Chondrocyte (in vitro differentiated cells): ENCODE measurements around the gene SPANXN5. TPM values are rescaled to one million over a fixed set of nuclear protein-coding genes. Genes with fewer than 3 reads are reported as not detected.
"Not testable (repeated sequence)": the region's sequence is repeated elsewhere in the genome, so short reads cannot be mapped to it uniquely, and the experiment has no call there.

Experiments used
- DNase-seq: peaks from one replicate; pipeline ENCODE4 v3.0.0; 2021; ENCODE audit warnings: mixed read lengths, low spot score
- H3K27ac Mint-ChIP-seq: one replicate; pipeline ENCODE4 v1.8.0; 2021; ENCODE audit warnings: mild to moderate bottlenecking, moderate library complexity, mixed read lengths; ENCODE audit not compliant: unreplicated experiment
- H3K27me3 Mint-ChIP-seq: 2 replicates; pipeline ENCODE4 v1.8.0; 2021; ENCODE audit warnings: low read depth, mixed read lengths
- H3K36me3 Mint-ChIP-seq: 2 replicates; pipeline ENCODE4 v1.8.0; 2021; ENCODE audit warnings: low read depth, mixed read lengths
- H3K4me1 Mint-ChIP-seq: 2 replicates; pipeline ENCODE4 v1.8.0; 2021; ENCODE audit warnings: low read depth, mild to moderate bottlenecking, mixed read lengths
- H3K4me3 Mint-ChIP-seq: one replicate; pipeline ENCODE4 v1.8.0; 2021; ENCODE audit warnings: mild to moderate bottlenecking, moderate library complexity, mixed read lengths; ENCODE audit not compliant: unreplicated experiment
- H3K9me3 Mint-ChIP-seq: 2 replicates; pipeline ENCODE4 v1.8.0; 2021; ENCODE audit warnings: low read depth, mixed read lengths
- long read RNA-seq: library from polyadenylated mRNA; stranded (forward); transcript quantifications from one replicate; pipeline ENCODE4 v2.0.0, GENCODE V29; 2021
- total RNA-seq: library from RNA; stranded (reverse); gene quantifications from 3 replicates; pipeline ENCODE4 v1.2.1, GENCODE V29; 2021
- TF ChIP-seq, protein P1 (sequence below): fragments of 200-600 bp; sonication (generic); IDR thresholded peaks from 2 replicates; pipeline ENCODE4 v1.5.0; 2021; ENCODE audit warnings: antibody characterized with exemption, mild to moderate bottlenecking, moderate library complexity

The SPANXN5 gene
- not detected in 3 replicates for total RNA-seq
- long read RNA-seq = 0 reads

- H3K36me3 Mint-ChIP-seq, H3K4me1 Mint-ChIP-seq, H3K27me3 Mint-ChIP-seq, DNase-seq, H3K4me3 Mint-ChIP-seq: not testable (repeated sequence)
- peaks cover 22% of the 10 kb centered on the region for H3K9me3 Mint-ChIP-seq
- peak within 1 kb of the TSS; percentile 55 for H3K27ac Mint-ChIP-seq
These were observed at the start of gene SPANXN5 for GRCh38 chrX:52797327-52797726. SPANXN5 (minus strand) TSS chrX:52797427; CDS start chrX:52797348, 79 bp downstream.

- H3K9me3 Mint-ChIP-seq = peaks cover 15% of the 10 kb centered on the region
- H3K27me3 Mint-ChIP-seq, DNase-seq, H3K4me1 Mint-ChIP-seq, H3K27ac Mint-ChIP-seq, H3K4me3 Mint-ChIP-seq, H3K36me3 Mint-ChIP-seq: not testable (repeated sequence)
These were observed 46.4 kb upstream of the SPANXN5 start for GRCh38 chrX:52843619-52844018.

GRCh38 chrX:52839137-52839536, 41.9 kb upstream of the SPANXN5 start:
- H3K9me3 Mint-ChIP-seq = peaks cover 8% of the 10 kb centered on the region
- no peak overlapping the region for H3K27ac Mint-ChIP-seq
- no peak for DNase-seq
- no peaks in the 10 kb centered on the region for H3K4me1 Mint-ChIP-seq
- H3K27me3 Mint-ChIP-seq = peaks cover 5% of the 10 kb centered on the region
- H3K4me3 Mint-ChIP-seq = no peak overlapping the region
- H3K36me3 Mint-ChIP-seq = no peaks in the 10 kb centered on the region
- TF ChIP-seq, protein P1, sequence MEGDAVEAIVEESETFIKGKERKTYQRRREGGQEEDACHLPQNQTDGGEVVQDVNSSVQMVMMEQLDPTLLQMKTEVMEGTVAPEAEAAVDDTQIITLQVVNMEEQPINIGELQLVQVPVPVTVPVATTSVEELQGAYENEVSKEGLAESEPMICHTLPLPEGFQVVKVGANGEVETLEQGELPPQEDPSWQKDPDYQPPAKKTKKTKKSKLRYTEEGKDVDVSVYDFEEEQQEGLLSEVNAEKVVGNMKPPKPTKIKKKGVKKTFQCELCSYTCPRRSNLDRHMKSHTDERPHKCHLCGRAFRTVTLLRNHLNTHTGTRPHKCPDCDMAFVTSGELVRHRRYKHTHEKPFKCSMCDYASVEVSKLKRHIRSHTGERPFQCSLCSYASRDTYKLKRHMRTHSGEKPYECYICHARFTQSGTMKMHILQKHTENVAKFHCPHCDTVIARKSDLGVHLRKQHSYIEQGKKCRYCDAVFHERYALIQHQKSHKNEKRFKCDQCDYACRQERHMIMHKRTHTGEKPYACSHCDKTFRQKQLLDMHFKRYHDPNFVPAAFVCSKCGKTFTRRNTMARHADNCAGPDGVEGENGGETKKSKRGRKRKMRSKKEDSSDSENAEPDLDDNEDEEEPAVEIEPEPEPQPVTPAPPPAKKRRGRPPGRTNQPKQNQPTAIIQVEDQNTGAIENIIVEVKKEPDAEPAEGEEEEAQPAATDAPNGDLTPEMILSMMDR = no peak

DNA sequence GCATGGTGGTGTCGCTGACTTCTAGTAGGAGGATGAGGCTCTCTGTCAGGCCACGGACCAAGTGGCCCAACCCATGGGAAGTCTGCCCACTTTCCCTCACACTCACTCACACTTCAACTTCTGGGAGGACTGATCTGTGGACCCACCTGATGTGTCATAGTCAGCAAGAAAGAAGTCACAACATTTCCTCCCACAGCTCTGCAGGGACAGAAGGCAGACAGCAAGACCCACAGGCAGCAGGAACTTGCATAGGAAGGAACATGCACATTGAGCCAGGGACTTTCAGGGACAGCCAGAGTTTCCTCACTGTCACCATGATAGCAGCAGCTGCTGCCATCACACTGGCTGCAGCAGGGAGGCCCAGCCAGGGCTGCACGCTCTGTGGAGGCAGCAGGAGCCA, 33.3 kb upstream of the SPANXN5 start:
- H3K27me3 Mint-ChIP-seq = no peaks in the 10 kb centered on the region
- TF ChIP-seq, protein P1 = no peak
- peaks cover 28% of the 10 kb centered on the region for H3K9me3 Mint-ChIP-seq
- H3K4me3 Mint-ChIP-seq = no peak overlapping the region
- no peaks in the 10 kb centered on the region for H3K4me1 Mint-ChIP-seq
- no peak for DNase-seq
- no peak overlapping the region for H3K27ac Mint-ChIP-seq
- no peaks in the 10 kb centered on the region for H3K36me3 Mint-ChIP-seq

GRCh38 chrX:52824608-52825007, 27.4 kb upstream of the SPANXN5 start:
- Mint-ChIP-seq H3K27ac (no peak overlapping the region), H3K4me1 (no peaks in the 10 kb centered on the region), H3K9me3 (peaks cover 17% of the 10 kb centered on the region), H3K36me3 (no peaks in the 10 kb centered on the region), H3K4me3 (no peak overlapping the region), H3K27me3 (no peaks in the 10 kb centered on the region)
- DNase-seq = no peak
- TF ChIP-seq, protein P1 = no peak

DNA sequence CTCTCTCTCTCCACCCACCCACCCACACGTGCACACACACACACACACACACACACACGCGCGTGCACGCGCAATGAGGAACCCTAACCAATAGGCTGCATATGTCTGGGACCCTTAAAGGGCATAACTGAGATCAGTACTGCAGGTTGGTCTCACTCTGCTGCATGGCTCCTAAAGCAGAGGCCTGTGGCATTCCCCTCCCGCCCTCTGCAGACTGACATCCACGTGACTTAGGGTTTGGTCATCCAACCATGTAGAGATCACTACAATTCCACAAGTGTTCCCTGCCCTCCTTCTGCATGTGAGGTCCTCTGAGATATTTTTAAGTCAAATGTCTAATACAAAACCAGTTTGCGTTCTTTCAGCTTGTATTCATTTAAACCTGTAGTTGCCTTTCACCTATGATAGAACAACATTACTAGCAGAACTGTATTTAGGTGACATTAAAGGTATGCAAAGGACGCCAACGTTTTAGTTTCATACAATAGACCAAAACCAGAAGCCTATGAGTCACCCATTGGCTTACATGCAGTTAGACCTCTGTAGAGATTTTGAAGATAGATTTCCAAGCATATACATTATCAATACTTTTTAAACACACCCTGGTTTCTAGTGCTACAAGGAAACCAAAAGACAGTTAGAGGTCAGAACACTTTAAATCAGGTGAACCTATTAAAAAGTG, 24.0 kb upstream of the SPANXN5 start:
- no peaks in the 10 kb centered on the region for H3K4me1 Mint-ChIP-seq
- no peak overlapping the region for H3K27ac Mint-ChIP-seq
- peaks cover 3% of the 10 kb centered on the region for H3K27me3 Mint-ChIP-seq
- peaks cover 8% of the 10 kb centered on the region for H3K9me3 Mint-ChIP-seq
- TF ChIP-seq, protein P1 = no peak
- no peak for DNase-seq
- H3K36me3 Mint-ChIP-seq = no peaks in the 10 kb centered on the region
- H3K4me3 Mint-ChIP-seq = no peak overlapping the region
